Measurements from ENCODE around the gene KIF21A.

KIF21A gene

DNA sequence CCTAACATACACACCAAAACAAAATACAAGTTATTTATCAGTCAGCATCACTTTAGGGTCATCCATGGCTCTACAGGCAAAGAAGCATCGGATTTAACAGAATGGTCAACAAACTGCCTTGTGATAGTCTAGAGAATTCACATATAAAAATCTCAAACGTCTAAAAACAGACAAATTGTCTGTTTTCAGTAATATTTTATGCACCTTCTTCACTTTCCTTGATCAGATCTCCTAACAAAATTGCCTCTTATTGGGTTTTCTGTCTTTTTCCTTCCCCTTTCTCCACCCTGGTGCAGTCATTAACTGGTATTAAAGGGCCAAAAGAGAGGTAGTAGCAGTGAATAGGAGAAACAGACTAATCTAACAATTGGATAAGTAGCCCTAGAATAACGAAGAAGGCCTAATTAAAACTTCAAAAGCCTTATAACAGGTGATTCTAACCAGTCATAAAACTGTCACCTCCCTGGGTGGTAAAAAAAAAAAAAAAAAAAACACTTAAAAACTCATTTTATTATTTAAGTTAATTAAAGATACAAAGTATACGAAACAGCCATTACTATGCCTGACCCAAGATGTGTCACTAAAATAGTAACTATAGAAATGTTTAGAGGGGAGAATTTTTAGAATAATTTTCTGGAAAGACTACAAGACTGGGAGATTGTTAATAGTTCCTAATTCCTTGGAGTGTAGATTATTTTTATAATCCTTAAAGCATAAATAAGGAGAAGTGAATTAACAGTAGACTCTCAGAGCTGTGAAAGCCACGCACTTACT, 1.5 kb downstream of the KIF21A start:
- Histone ChIP-seq H3K27ac (ENCODE audit: low read length) (peak overlapping the region; percentile 65), H4K20me1 (ENCODE audit: insufficient read depth, low read length) (no peaks in the 10 kb centered on the region), H3K4me2 (ENCODE audit: low read length) (peak overlapping the region; percentile 84), H3K4me3 (ENCODE audit: low read length) (peak overlapping the region; percentile 88), H3K9me3 (ENCODE audit: insufficient read depth, low read length) (no peaks in the 10 kb centered on the region), H2AFZ (ENCODE audit: low read depth, low read length) (no peak overlapping the region; the same call in 1 of the 2 replicates), H3K79me2 (ENCODE audit: low read length) (peaks cover 53% of the 10 kb centered on the region), H3K27me3 (ENCODE audit: low read depth, low read length) (no peaks in the 10 kb centered on the region), H3K9ac (ENCODE audit: low read length) (peak overlapping the region; percentile 82), H3K4me1 (ENCODE audit: low read length) (peaks cover 28% of the 10 kb centered on the region), H3K36me3 (replicated peaks; ENCODE audit: low read depth, low read length) (no peaks in the 10 kb centered on the region)
- TF ChIP-seq, protein P1, sequence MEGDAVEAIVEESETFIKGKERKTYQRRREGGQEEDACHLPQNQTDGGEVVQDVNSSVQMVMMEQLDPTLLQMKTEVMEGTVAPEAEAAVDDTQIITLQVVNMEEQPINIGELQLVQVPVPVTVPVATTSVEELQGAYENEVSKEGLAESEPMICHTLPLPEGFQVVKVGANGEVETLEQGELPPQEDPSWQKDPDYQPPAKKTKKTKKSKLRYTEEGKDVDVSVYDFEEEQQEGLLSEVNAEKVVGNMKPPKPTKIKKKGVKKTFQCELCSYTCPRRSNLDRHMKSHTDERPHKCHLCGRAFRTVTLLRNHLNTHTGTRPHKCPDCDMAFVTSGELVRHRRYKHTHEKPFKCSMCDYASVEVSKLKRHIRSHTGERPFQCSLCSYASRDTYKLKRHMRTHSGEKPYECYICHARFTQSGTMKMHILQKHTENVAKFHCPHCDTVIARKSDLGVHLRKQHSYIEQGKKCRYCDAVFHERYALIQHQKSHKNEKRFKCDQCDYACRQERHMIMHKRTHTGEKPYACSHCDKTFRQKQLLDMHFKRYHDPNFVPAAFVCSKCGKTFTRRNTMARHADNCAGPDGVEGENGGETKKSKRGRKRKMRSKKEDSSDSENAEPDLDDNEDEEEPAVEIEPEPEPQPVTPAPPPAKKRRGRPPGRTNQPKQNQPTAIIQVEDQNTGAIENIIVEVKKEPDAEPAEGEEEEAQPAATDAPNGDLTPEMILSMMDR (IDR thresholded peaks at IDR 0.05; ENCODE audit: low read depth, low read length), result no peak
- no peak for TF ChIP-seq EZH2phosphoT487 (IDR thresholded peaks at IDR 0.05; ENCODE audit: low read depth)

DNA sequence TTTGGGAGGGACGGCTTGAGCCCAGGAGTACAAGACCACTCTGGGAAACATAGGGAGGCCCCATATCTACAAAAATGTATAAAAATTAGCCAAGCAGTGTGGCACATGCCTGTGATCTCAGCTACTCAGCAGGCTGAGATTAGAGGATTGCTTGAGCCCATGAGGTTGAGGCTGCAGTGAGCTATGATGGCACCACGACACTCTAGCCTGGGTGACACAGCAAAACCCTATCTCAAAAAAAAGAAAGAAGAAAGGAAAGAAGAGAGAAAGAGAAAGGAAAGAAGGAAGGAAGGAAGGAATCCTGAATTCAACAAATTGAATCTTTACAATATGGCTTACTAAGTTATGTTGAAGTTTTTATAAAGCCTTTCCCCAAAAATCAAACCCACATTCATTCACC, 2.1 kb downstream of the KIF21A start:
- Histone ChIP-seq H3K27me3 (ENCODE audit: low read depth, low read length) (no peaks in the 10 kb centered on the region), H3K9ac (ENCODE audit: low read length) (peak overlapping the region; percentile 82), H3K4me1 (ENCODE audit: low read length) (peaks cover 28% of the 10 kb centered on the region), H3K4me2 (ENCODE audit: low read length) (peak overlapping the region; percentile 80), H4K20me1 (ENCODE audit: insufficient read depth, low read length) (no peaks in the 10 kb centered on the region), H3K9me3 (ENCODE audit: insufficient read depth, low read length) (no peaks in the 10 kb centered on the region), H3K79me2 (ENCODE audit: low read length) (peaks cover 53% of the 10 kb centered on the region), H3K27ac (ENCODE audit: low read length) (peak overlapping the region; percentile 51; the same call in 1 of the 2 replicates), H2AFZ (ENCODE audit: low read depth, low read length) (no peak overlapping the region), H3K36me3 (replicated peaks; ENCODE audit: low read depth, low read length) (no peaks in the 10 kb centered on the region), H3K4me3 (ENCODE audit: low read length) (peak overlapping the region; percentile 88)
- TF ChIP-seq EZH2phosphoT487 (IDR thresholded peaks at IDR 0.05; ENCODE audit: low read depth), result no peak
- TF ChIP-seq, protein P1 (IDR thresholded peaks at IDR 0.05; ENCODE audit: low read depth, low read length), result no peak

DNA sequence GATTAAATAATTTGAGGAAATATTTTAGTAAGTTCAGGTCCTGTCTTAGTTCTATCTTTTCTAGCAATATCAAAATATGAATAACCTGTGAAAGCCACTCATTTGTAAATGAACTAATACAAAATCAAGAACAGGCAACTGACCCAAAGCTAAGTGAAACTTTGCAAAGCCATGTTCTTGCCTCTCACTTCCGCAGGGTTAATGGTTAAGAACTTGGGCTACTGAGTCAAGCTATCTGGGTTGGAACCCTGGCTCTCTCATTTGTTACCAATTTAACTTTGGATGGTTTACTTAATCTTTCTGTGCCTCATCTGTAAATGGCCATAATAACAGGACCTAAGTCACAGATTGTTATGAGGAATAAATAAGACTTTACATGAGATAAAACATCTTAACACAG, 2.8 kb downstream of the KIF21A start:
- Histone ChIP-seq H3K4me1 (ENCODE audit: low read length) (peaks cover 28% of the 10 kb centered on the region), H3K27me3 (ENCODE audit: low read depth, low read length) (no peaks in the 10 kb centered on the region), H3K27ac (ENCODE audit: low read length) (peak overlapping the region; percentile 51), H3K9me3 (ENCODE audit: insufficient read depth, low read length) (no peaks in the 10 kb centered on the region), H3K36me3 (replicated peaks; ENCODE audit: low read depth, low read length) (no peaks in the 10 kb centered on the region), H4K20me1 (ENCODE audit: insufficient read depth, low read length) (no peaks in the 10 kb centered on the region), H3K4me3 (ENCODE audit: low read length) (peak overlapping the region; percentile 88), H3K79me2 (ENCODE audit: low read length) (peaks cover 53% of the 10 kb centered on the region), H3K9ac (ENCODE audit: low read length) (peak overlapping the region; percentile 82), H2AFZ (ENCODE audit: low read depth, low read length) (no peak overlapping the region; the same call in 1 of the 2 replicates), H3K4me2 (ENCODE audit: low read length) (peak overlapping the region; percentile 80)
- TF ChIP-seq, protein P1 (IDR thresholded peaks at IDR 0.05; ENCODE audit: low read depth, low read length), result no peak
- TF ChIP-seq EZH2phosphoT487 (IDR thresholded peaks at IDR 0.05; ENCODE audit: low read depth), result no peak

DNA sequence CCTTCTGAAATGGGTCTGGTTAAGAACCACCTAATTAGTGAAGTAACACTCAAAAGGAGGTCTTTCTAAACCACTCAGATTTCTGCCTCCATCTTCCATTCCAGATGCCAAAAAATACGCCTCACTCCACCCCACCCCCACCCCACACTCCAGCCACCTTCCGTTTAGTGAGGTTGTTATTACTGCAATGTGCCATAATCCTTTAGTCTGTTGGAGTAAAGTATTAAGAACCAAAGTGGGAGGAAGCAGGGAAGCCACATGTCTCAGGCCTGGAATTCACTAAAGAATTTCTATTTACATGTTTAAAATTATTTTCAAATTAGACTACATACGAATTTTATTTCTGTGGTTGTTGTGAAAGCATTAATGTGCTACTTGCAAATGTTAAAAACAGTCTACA, 7.4 kb downstream of the KIF21A start:
- peaks cover 13% of the 10 kb centered on the region for H3K4me1 ChIP-seq (ENCODE audit: low read length)
- H3K9me3 ChIP-seq (ENCODE audit: insufficient read depth, low read length), result no peaks in the 10 kb centered on the region
- TF ChIP-seq EZH2phosphoT487 (IDR thresholded peaks at IDR 0.05; ENCODE audit: low read depth), result no peak
- TF ChIP-seq, protein P1 (IDR thresholded peaks at IDR 0.05; ENCODE audit: low read depth, low read length), result no peak
- H3K4me2 ChIP-seq (ENCODE audit: low read length), result no peak overlapping the region
- no peak overlapping the region for H2AFZ ChIP-seq (ENCODE audit: low read depth, low read length)
- no peaks in the 10 kb centered on the region for H3K27me3 ChIP-seq (ENCODE audit: low read depth, low read length)
- no peak overlapping the region for H3K4me3 ChIP-seq (ENCODE audit: low read length)
- H3K36me3 ChIP-seq (replicated peaks; ENCODE audit: low read depth, low read length), result no peaks in the 10 kb centered on the region
- H3K79me2 ChIP-seq (ENCODE audit: low read length), result peaks cover 42% of the 10 kb centered on the region
- H3K9ac ChIP-seq (ENCODE audit: low read length), result no peak overlapping the region
- H4K20me1 ChIP-seq (ENCODE audit: insufficient read depth, low read length), result no peaks in the 10 kb centered on the region
- no peak overlapping the region for H3K27ac ChIP-seq (ENCODE audit: low read length)
